ENCODE results near the gene ARHGEF26. TPM values are rescaled to one million over a fixed set of nuclear protein-coding genes. Genes with fewer than 3 reads are reported as not detected.

ARHGEF26 gene
- total RNA-seq, 1 experiment from 2014 or later, result 7.2 TPM

DNA sequence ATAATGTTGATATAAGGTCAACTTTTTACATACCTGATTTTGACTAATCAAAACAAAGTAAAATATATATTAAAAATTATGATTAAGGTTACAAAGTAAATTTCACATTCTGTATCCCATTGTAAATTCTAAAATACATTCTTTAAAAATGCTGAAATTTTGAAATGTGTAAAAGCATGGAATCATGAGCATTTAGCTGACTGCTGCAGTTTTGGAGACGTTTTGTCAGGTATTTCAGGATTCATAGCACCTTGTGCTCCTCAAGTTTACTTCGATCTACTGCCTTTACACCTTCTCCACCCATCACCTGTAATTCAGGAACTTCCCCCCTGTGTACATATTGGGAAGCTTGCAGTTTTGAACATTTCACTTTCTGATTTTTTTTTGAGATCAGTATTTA, 71.0 kb downstream of the ARHGEF26 start:
- no peaks in the 10 kb centered on the region for H3K79me2 ChIP-seq (ENCODE audit: insufficient read depth, low read length)
- no peak overlapping the region for H3K4me2 ChIP-seq (ENCODE audit: low read length)
- no peaks in the 10 kb centered on the region for H3K9me3 ChIP-seq (ENCODE audit: control insufficient read depth in 1 of 2, insufficient read depth in 1 of 2, low read depth in 1 of 2, low read length in 2 of 2)
- H3K36me3 ChIP-seq (ENCODE audit: control insufficient read depth in 1 of 2, insufficient read depth in 2 of 2, low read length in 2 of 2), result 0 out of 4 replicates have a peak, but pooled peaks cover 0 to 4% of the 10 kb centered on the region in 2 experiments
- TF ChIP-seq, protein P1, sequence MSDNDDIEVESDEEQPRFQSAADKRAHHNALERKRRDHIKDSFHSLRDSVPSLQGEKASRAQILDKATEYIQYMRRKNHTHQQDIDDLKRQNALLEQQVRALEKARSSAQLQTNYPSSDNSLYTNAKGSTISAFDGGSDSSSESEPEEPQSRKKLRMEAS (IDR thresholded peaks at IDR 0.05), result no peak
- TF ChIP-seq CEBPB (IDR thresholded peaks at IDR 0.05; ENCODE audit: low read depth), result no peak
- TF ChIP-seq SIN3A (IDR thresholded peaks at IDR 0.05; ENCODE audit: low read depth), result no peak
- TF ChIP-seq SP1 (IDR thresholded peaks at IDR 0.05; ENCODE audit: low read depth), result no peak
- TF ChIP-seq ZNF274 (IDR thresholded peaks at IDR 0.05; ENCODE audit: low read depth, low read length), result no peak
- no peak for TF ChIP-seq EZH2phosphoT487 (IDR thresholded peaks at IDR 0.05; ENCODE audit: borderline replicate concordance)
- TF ChIP-seq POLR2AphosphoS5 (IDR thresholded peaks at IDR 0.05; ENCODE audit: low read depth, low read length), result no peak
- TF ChIP-seq ELF1 (IDR thresholded peaks at IDR 0.05; ENCODE audit: borderline replicate concordance, low read depth), result no peak
- TF ChIP-seq EZH2 (IDR thresholded peaks at IDR 0.05), result no peak
- TF ChIP-seq POLR2A (IDR thresholded peaks at IDR 0.05; ENCODE audit: borderline replicate concordance, extremely low read depth, insufficient read depth, insufficient read length), result no peak
- TF ChIP-seq SRF (IDR thresholded peaks at IDR 0.05; ENCODE audit: low read depth), result no peak
- TF ChIP-seq, protein P2, sequence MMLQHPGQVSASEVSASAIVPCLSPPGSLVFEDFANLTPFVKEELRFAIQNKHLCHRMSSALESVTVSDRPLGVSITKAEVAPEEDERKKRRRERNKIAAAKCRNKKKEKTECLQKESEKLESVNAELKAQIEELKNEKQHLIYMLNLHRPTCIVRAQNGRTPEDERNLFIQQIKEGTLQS (IDR thresholded peaks at IDR 0.05), result no peak
- TF ChIP-seq, protein P3, sequence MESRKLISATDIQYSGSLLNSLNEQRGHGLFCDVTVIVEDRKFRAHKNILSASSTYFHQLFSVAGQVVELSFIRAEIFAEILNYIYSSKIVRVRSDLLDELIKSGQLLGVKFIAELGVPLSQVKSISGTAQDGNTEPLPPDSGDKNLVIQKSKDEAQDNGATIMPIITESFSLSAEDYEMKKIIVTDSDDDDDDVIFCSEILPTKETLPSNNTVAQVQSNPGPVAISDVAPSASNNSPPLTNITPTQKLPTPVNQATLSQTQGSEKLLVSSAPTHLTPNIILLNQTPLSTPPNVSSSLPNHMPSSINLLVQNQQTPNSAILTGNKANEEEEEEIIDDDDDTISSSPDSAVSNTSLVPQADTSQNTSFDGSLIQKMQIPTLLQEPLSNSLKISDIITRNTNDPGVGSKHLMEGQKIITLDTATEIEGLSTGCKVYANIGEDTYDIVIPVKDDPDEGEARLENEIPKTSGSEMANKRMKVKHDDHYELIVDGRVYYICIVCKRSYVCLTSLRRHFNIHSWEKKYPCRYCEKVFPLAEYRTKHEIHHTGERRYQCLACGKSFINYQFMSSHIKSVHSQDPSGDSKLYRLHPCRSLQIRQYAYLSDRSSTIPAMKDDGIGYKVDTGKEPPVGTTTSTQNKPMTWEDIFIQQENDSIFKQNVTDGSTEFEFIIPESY (IDR thresholded peaks at IDR 0.05; ENCODE audit: extremely low read depth, insufficient replicate concordance, low read length), result no peak
- DNase-seq (ENCODE audit: low read depth, low spot score), result no peak
- no peak overlapping the region for H2AFZ ChIP-seq (ENCODE audit: low read depth, low read length, poor library complexity, severe bottlenecking)
- H3K27ac ChIP-seq (ENCODE audit: low read depth, low read length), result no peak overlapping the region
- no peak for ATAC-seq
- H3K9me2 ChIP-seq (ENCODE audit: insufficient read depth), result no peaks in the 10 kb centered on the region
- no peak overlapping the region for H3K4me3 ChIP-seq (replicated peaks in 1 of 2; ENCODE audit: low read depth in 1 of 2, low read length in 2 of 2)
- intact Hi-C loops (cut with micrococcal nuclease), result no loop called here
- no TSS peak for BruUV-seq (replicated peaks)
- no peak overlapping the region for H3K9ac ChIP-seq (ENCODE audit: low read length)
- RAD21 ChIA-PET (ENCODE audit: low non-redundant PET in 1 of 2, low total read pairs in 2 of 2, uncharacterized antibody in 2 of 2, unreplicated experiment in 2 of 2), result no interaction called here
- CTCF ChIA-PET, result no interaction called here
- no peaks in the 10 kb centered on the region for H3K27me3 ChIP-seq (ENCODE audit: insufficient read depth, low read length)
- no peaks in the 10 kb centered on the region for H3K4me1 ChIP-seq (ENCODE audit: control insufficient read depth in 1 of 2, insufficient read depth in 2 of 2, low read length in 2 of 2)
- no peaks in the 10 kb centered on the region for H4K20me1 ChIP-seq (ENCODE audit: insufficient read depth)
- POLR2A ChIA-PET, result no interaction called here

All from HCT116 (cell line).